CD4-positive, alpha-beta T cell treated with Interleukin-4 for 1 hour (primary cell): ENCODE results near the gene GRB14.

Experiments used
- DNase-seq, 2 donors: peaks; one replicate each; pipeline ENCODE4 v3.0.0-alpha.2; 2020 to 2022

GRB14 gene

DNA sequence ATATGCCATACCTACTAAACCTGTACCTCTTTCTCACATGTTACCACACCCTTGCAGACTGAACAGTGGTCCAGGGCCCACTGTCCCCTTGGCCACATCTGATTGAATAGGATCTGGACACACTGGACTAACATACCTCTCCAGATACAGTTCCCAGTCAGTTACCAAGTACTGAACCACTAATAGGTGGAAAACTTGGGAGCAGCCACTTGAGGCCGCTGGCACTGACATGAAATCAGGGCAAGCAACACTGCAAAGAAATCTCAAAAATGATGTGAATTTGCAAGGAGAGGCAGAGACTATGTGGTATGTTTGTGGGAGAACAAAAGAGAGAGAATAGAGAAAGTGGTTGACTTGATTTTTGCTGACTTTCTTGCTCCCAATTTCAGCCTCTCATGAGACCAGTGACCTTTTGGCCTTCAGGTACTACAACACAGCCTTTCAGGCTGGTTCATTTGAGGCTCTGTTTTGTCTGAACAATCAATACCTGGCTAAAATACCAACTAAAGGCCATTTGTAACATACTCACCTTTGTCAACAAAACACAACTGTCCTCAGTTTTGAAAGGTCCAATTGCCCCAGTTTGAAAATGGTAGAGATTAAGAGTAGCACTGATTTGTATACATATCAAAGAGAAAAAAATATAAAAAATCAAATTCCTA is 7.8 kb downstream of the GRB14 start:
- DNase-seq, result no peak

DNA sequence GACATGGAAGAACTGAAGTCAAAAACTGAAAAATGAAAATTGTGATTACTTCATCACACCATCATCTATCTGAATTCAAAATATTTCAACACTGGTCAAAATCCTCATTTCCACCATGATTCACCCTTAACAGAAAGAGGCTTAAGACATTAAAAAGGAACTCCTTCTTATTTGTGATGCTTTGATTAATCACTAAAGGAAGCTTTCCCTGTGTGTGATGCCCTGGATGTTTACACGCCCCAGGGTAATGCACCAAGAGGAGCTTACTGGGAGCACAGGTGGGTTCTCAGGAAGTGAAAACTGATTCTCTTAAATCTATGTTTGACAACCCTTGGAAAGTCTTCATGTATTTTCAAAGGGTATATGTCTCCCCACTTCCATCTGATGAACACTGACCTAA is 11.5 kb downstream of the GRB14 start:
- no peak for DNase-seq

DNA sequence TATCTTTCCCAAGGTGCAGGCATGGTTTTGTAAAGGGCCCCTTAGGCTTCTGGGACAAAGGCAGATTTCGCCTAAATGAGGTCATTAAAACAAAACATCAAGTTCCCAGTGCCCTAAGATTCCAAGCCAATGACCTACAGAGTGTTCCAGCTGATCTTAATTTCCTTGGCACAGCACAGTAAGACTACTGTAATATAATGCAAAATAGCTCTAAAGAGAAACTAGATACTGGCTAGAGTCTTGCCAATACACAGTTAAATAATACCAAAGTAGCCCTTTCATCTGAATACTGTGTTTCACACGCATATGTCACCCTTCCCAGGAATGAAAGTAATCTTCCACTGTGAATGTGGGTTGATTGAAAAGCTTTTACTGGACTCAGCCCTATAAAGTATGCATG is 14.7 kb downstream of the GRB14 start:
- no peak for DNase-seq

DNA sequence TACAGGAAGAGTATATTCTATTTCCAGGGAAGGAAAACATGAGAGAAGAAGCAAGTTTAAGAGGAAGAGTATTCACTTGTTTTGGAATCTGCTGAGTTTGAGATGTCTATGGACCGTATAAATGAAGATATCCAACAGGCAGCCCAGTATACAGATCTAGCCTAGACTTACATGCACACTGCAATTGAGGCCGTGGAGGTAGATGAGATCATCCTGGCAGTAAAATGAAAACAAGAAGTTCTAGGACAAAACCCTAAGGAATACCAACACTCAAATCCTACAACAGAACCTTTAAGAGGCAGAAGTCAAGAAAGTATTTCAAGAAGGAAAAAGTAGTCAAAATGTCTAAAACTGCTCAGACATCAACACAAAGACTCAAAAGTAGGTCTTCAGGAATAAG is 16.0 kb downstream of the GRB14 start:
- no peak for DNase-seq

DNA sequence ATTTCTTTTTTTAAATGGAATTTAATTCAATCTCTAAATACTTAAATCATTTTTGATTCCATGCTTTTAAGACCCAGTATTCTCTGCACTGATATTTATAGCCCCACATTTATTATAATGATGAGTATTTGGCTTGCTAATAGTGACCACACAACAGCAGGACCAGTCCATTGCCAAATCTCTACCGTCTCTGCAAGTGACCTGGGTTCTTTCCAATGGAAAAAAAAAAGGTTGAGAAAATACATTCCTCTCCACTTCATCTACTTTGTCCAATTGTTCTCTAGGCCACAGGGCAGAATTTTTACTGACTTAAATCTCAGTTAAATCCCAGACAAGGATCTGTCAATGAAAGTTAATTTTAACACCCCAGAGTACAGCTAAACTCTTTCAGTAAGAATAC is 20.5 kb downstream of the GRB14 start:
- no peak for DNase-seq

DNA sequence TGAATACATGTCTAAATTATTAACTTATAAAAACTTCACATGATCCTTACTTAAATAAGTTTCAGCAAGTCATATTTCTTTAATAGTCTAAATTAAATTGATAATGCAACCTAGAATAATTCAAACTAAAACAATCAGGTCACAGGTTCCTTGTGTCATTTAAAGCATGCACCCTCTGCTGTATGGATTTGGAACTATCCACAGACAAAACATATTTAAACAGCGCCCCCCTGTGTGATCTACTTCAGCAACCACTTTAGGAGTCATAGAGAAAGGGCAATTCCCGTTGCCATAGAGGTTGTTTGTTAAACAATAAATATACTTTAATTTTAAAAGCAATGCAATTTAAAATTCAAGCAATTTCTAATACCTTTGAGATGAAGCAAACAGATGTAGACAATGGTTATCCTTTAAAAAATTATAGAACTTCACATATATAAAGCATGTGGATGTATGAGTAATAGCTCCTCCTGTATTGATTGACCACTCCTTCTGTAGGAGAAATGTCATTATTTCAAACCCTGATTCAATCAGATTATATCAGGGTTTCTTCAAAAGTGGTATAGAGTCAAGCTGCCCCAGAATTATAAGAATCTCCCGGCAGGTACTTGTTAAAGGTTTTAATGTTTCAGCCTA is 21.2 kb downstream of the GRB14 start:
- DNase-seq, result peak in 1 of 2 donors; percentile 19

DNA sequence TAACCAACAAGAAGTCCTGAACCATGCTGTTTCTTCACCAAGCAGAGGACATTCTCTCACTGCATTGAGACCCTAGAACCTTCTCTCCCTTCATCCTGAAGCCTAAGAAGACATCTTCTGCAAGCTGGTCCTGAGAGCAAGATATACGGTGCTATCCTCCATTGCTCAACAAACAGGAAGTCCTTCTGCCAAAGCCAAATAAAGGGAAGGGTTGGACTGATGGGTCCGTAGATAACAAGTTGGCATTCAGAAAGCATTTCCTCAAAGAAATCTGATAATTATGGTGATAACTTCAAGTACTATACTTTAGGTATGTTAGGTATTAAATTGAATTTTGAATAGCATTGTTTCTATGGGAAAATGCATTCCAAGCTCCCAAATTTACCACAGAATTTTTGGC is 23.3 kb downstream of the GRB14 start:
- no peak for DNase-seq

DNA sequence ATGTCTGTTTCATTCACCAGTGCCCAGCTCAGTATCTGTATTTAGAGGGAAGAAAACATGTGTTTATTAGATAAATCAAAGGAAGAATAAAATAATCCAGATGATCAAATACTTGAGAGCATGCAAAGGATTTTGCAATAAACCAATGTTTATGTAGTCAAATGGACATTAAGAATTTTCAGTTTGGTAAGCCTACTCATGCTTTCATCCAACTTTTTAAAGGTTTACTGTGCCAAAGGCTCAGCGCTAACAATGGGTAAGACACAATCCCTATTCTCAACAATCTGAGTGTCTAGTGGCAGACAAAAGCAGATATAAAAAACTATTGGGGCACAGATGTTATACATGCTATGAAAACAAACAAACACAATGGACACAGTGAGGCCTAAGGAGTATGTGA is 26.3 kb downstream of the GRB14 start:
- DNase-seq, result no peak

DNA sequence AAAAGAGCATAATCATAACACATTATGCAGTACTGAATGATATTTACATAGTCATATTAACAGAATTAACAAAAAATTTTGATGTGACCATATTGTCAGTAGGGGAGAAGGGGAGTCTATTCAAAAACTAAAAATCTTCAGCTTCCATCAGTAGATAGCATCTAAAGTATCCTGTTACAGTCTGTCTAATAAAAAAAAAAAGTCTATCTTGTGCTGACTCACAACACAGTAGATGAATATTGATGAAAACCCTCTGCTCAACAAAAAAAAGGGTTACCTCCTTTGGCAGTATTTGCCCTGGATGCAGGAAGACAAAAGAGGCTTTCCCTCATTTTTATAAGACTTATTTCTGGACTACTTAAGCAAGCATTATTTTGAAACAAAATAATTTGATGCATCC is 27.3 kb downstream of the GRB14 start:
- DNase-seq, result no peak

DNA sequence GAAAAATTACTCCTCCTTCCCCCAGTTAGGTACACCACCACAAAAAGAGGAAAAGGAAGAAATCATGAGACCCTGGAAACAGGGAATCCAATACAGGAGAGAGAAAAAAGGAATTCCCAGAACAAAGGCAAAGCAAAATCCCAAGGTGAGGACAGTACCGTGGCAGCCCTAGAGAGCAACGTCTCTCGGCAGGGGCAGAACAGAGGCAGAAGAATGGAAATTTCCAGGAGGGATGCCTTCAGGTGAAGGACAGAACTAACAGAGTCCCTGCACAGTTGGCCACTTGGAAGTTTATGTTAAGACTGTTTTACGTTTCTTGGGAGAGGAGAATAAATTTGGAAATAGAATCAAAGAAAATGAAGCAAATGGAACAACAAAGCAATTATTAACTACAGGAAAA is 27.7 kb downstream of the GRB14 start:
- no peak for DNase-seq

DNA sequence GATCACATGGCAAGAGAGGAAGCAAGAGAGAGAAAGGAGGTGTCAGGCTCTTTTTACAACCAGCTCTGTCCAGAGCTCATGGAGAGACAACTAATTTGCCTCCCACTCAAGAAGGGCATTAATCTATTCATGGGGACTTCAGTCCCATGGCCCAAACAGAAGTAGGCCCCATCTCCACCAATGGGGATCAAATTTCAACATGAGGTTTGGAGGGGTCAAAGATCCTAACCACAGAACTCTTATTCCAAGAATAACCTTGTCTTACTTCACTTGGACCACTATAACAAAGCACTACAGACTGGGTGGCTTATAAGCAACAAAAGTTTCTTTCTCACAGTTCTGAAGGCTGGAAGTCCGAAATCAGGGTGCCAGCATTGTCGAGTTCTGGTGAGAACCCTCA is 31.8 kb downstream of the GRB14 start:
- no peak for DNase-seq

DNA sequence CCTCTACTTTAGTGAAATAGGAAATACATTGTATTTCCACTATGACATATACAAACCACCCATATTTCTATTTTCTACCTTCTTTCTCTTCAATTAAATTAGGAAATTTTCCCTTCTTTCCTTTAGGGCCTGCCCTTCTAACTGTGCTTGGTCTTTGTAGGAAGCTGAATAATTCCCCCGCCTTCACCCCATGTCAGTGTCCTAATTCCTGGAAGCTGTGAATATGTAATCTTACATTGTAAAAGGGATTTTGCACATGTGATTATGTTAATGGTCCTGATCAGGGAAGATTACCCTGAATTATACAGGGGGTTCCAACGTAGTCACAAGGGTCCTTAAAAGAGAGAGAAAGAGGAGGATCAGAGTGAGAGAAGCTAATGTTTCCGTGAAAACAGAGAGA is 40.2 kb downstream of the GRB14 start:
- no peak for DNase-seq

DNA sequence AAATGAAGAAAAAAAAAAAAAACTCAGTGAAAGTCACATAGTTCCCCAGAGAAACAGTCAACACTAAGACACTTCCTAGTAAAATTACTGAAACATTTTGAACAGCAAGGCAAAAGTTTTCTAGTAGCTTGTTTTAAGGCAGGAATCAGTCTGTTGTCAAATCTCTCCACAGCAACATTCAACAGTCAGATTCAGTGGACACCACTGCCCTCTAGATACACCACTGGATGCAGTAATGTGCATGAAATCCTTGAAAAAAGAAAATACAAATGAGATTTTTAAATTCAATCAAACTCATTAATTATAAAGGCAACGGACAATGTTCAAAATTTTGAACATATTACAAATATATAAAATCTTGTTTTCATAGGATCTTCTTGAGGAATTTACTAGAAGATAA is 46.4 kb downstream of the GRB14 start:
- DNase-seq, result no peak

DNA sequence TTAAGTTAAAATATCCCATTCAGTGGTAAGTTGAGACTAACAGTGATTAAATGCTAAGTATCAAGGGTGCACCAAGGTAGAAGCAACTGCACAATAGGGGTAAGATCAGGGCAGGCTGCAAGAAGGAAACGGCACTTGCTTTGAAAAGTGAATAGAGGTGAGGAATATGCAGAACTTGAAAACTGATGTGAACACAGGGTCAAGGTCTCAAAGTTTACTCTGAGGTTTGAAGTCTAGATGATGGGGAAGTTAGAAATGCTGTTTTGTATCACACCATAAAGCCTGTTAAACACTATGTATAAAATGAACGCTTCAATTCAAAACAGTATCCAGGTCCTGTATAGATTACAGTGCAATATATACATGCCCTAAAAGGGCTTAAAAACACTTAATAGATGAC is 50.8 kb downstream of the GRB14 start:
- DNase-seq, result no peak

DNA sequence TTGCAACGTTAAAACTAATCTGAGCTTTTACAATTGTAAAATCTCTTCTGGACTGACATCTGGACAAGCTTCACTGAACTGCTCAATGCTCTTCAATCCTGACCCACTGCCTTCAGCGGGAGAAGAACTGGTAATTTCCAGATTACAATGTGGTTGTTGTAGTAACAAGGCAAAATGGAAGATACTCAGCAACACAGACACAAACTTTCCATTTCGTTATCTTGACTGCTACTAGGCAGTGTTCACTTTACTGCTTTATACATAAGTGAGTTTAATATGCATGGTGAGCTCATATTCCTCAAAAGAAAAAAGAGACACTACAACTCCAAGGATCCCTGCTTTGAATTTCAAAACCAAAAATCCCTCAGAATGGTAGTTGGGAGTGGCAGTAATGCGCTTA is 51.9 kb downstream of the GRB14 start:
- no peak for DNase-seq

DNA sequence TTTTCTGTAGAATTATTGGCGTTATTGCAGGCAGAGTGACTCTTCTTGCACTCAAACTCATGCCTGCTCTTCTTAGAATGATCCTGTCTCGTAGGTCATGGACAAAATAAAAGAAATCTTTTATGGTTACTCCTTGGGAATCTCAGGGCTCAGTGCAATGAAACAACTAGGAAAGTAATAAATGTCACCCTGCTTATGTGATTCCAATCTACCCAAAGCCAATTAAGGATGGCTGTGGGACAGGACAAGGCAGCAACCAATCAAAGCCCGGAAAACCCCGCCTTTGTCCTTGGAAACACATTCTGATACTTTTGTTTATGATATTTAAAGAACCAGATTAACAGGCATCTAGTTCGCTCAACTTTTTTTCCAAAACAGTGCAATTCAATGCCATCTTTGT is 53.0 kb downstream of the GRB14 start:
- DNase-seq, result no peak

DNA sequence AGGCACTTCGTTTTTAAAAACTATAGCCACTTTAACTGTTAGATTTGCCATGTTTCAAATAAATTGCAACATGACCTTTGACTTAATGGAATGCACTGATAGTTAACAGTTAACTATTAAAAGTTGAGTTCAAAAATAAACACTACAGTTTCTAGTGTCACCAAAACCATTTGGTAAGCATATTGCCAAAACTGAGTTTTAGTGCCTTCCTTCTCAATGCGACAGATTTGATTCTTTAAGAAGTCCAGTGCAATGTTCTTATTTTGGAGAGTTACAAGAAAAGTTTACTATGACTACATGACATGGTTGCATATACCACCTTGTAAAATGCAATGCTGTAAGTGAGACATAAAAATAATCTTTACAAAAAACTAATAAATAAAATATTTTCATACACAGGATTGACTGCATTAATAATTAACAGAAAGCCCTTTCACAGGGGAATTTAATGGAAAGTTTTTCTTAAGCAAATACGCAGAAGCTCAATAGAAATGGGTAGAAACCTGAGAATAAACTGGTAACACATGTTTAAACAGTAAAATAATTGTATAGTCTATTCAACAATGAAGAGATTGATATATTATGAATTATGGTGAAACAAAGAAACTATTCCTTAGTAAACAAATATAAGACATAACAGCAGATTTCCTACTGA is 53.8 kb downstream of the GRB14 start:
- DNase-seq, result no peak

DNA sequence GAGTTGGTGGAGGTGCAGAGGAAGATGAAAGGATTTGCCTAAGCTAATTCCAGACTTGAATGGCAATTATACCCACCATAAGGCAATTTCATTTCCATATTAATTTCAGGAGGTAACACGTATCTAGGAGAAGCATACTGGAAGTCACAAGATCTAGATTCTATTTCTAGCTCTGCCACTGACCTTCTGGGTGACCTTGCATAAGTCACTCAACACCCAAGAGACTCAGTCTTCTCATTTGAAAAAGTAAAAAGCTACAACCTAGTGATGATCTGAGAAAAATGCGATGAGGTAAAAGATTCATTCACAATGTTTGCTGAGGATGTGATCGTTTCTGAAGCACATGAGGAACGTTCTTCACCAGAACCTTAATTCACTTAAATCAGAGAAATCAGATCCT is 55.9 kb downstream of the GRB14 start:
- no peak for DNase-seq

DNA sequence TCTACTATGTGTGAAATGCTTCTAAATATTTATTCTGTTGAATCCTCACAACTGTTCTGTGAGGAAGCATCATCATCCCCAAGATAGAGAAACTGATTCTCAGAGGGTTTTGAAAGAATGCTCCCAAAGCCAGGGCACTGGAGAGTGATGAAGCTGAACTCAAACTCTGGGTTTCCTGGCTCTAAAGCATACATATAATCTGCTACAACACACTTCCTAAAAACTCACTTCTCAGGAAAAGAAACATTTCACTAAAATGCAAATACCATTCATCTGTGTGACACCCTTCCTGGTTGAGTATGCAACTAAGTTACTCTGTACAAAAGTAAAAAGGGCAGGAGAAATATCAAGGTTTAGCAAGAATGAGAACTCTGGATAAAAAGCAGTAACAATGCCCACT is 58.6 kb downstream of the GRB14 start:
- no peak for DNase-seq

DNA sequence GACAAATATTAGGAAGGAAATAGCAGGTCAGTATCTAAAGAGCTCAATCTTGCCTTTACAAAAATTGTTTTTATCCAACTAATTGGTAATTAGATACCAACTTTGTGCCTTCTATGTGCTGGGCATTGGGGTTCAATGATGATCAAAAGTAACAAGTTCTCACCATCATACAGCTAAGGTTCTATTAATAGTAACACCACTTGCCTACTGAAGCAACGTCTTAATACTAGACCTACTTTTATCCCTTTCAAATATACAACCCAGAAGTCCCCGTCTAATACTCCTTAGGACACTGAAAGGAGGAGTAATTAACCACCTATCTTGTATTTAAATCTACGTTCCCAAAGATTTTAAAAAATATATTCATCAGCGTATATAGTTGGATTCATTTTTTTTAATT is 59.3 kb downstream of the GRB14 start:
- no peak for DNase-seq

DNA sequence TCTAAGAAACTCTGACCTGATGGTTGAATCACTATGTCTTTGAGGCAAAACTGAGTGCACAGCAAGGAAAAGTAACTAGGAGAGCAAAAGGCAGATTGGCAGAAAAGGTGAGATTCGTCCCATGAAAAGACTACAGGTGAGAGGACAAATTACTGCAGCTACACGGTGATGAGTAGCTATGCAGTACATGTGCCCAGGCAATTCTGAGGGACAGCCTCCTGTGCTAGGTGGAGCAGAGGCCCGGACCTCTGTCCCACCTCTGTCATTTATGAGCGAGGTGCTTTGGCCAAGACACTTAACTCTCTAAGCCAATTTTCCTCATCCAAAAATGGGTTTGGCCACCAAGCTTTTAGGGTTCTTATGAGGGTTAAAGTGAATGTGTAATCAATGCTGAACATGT is 59.9 kb downstream of the GRB14 start:
- no peak for DNase-seq

DNA sequence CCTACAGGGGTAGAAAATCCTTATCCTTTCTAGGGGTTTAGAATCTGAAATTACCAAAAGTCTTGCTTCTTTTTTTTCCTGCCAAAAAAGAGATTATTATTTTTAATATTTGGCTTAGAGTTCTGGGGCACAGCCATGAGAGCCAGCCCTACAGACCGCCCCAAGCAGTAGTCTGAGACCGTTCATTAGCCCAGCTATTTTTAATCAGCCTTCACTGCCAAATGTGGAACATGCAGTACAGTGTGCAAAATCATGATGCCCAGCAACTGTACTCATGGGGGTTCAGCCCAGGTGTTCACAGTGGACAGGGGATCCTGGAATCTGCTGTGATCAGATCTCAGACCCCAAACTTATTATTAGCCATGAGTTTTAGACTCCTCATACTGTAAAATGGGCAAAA is 60.4 kb downstream of the GRB14 start:
- no peak for DNase-seq

DNA sequence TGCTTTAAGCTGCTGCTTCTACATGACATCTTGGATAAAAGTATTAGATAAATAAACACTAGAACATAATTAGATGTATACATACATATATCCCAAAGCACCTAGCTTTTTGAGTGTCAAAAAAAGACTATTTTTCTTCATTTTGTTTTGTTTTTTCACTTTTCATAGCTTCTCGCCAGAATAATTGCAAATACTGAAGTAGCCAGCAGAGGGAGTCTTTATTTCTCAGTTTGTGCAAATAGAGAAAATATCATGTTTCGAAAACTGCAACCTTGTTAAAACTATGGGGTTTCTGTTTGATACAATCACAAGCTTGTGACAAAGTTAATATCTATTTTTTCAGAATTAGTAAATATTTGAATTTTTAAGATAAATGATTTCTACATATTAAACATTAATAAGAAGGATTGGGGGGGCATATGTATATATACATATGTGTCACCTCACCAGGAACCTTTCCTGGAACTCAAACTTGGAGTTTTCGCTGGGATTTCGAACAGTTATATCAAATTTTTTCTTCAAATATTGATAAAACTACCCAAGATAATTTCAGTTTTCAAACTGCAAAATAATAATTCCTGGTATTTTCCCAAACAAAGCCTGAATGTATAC is 61.0 kb downstream of the GRB14 start:
- DNase-seq, result no peak

DNA sequence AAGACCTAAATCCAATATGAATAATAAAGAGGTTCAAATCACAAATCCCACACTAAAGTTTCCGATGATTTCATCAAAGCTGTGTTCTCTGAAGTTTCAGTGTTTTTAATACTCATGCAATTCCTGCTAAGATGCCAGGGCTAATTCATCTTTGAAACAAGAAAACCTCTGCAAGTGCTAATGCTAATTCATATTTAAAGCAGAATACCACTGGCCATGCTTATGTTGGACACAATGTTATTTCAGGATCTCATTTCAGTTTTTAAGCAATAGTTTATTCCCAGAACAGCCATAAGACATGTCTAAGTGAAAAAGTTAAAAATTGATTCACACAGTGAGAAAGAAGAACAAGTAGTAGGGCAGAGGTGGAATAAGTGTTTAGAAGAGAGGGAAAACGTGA is 62.8 kb downstream of the GRB14 start:
- no peak for DNase-seq
